ENCODE measurements around the gene KDM4C.

KDM4C gene

GRCh38 chr9:6968271-6968670 lies 210.5 kb downstream of the KDM4C start:
- no peak overlapping the region for H3K4me3 ChIP-seq (ENCODE audit: low read depth, low read length)
- DNase-seq (ENCODE audit: low read depth), result no peak
- no peak for TF ChIP-seq CTCF (IDR thresholded peaks at IDR 0.05; ENCODE audit: control insufficient read depth, extremely low read depth, insufficient read depth)

- no peak for DNase-seq (ENCODE audit: low read depth)
- H3K4me3 ChIP-seq (ENCODE audit: low read depth, low read length), result no peak overlapping the region
Measured at GRCh38 chr9:6969805-6970204, 212.0 kb downstream of the KDM4C start.

GRCh38 chr9:6973089-6973488 lies 215.3 kb downstream of the KDM4C start:
- DNase-seq (ENCODE audit: low read depth), result no peak
- no peak overlapping the region for H3K4me3 ChIP-seq (ENCODE audit: low read depth, low read length)
- no peak for TF ChIP-seq CTCF (IDR thresholded peaks at IDR 0.05; ENCODE audit: control insufficient read depth, extremely low read depth, insufficient read depth)

More at GRCh38 chr9:6969805-6970204, 212.0 kb downstream of the KDM4C start:
- TF ChIP-seq CTCF (IDR thresholded peaks at IDR 0.05; ENCODE audit: control insufficient read depth, extremely low read depth, insufficient read depth), result no peak

DNA sequence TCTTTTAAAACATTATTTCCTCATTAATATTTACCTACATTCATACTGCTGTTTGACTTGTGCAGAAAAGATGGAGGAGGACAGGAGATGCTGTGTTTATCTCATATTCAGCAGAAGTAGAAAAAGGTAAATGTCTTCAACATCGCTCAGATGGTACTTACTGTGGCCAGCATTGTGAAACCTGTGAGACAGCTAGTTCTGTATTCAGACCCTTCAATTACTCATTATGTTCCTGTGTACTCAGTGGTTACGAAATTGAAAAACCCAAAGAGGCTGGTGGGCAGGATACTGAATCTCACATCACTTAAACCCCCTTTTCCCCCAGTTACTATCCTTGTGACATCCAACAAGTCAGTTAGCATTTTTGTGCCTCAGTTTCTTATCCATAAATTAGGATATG lies 216.0 kb downstream of the KDM4C start:
- H3K4me3 ChIP-seq (ENCODE audit: low read depth, low read length), result no peak overlapping the region
- no peak for DNase-seq (ENCODE audit: low read depth)
- TF ChIP-seq CTCF (IDR thresholded peaks at IDR 0.05; ENCODE audit: control insufficient read depth, extremely low read depth, insufficient read depth), result no peak

GRCh38 chr9:6975198-6975597 lies 217.4 kb downstream of the KDM4C start:
- DNase-seq (ENCODE audit: low read depth), result no peak
- no peak for TF ChIP-seq CTCF (IDR thresholded peaks at IDR 0.05; ENCODE audit: control insufficient read depth, extremely low read depth, insufficient read depth)
- H3K4me3 ChIP-seq (ENCODE audit: low read depth, low read length), result no peak overlapping the region

- no peak for TF ChIP-seq CTCF (IDR thresholded peaks at IDR 0.05; ENCODE audit: control insufficient read depth, extremely low read depth, insufficient read depth)
- no peak for DNase-seq (ENCODE audit: low read depth)
- no peak overlapping the region for H3K4me3 ChIP-seq (ENCODE audit: low read depth, low read length)
Measured at GRCh38 chr9:6977761-6978160, 220.0 kb downstream of the KDM4C start.

DNA sequence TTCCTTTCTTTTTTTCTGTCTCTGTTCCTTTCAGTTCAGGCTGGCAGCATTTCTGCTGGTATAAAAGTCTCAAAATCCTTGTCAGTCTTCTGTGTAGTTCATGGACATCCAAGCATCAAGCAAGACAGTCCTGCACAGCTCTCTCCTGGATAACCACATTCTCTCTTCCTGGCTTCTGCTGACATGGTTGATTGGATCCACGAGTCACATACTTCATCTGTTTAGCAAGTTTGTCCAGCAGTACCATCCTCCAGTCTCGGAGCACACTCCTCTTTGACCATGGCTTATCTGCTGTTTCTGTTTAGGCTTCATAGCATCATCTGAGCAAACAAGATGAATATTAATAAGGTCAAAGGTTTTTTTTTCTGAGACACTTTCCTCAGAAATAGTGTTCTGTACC lies 220.8 kb downstream of the KDM4C start:
- no peak overlapping the region for H3K4me3 ChIP-seq (ENCODE audit: low read depth, low read length)
- DNase-seq (ENCODE audit: low read depth), result no peak
- TF ChIP-seq CTCF (IDR thresholded peaks at IDR 0.05; ENCODE audit: control insufficient read depth, extremely low read depth, insufficient read depth), result no peak

Measured in LNCaP clone FGC (cell line).